ENCODE measurements around the gene RNF167.
A peak's percentile ranks its signal among the peaks of the same experiment; 100 is the strongest.

Gene RNF167

DNA sequence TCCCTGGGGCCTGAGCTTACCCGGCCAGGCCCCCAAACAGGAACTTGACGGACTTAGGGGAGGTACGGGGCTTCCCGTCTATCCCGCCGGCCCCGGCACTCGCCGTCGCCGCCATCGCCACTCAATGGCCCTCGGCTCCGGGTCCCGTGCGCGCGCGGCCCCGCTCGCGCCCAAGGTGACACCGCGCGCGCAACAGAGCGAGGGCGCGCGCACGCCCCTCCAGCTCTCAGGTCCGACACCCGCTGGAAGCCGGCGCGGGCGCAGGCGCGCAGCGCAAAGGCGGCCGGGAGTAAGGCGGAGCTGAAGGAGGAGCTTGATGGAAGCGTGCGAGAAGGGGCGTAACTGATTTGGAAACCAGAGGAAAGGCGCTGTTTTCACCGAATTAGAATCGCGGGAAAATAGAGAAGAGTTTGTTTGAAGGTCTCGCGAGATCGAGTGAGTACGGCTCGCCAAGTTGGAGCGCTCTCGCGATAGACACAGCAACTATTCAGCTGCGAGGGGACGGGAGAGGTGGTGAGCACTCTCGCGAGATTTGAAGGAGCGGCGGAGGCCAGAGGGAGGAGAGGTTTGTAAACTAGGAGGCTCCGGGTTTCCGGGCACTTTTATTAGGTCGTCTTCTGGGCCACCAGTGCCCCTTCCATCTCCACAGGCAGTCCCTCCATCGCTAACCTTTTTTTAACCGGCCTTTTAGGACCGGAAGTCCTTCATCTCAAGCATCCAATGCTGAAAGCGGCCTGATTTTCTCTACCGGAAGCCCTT lies at the start of gene RNF167, which contains the start of gene SLC25A11:
Gene RNF167 (plus strand): TSS at position 473 of the 759 bp plus-strand sequence. CDS start 642 bp downstream, outside the sequence.
Gene SLC25A11 (minus strand): TSS at position 251 of the 759 bp plus-strand sequence. CDS start 136 bp downstream, at position 115.
- DNase-seq, result peak; percentile 93

DNA sequence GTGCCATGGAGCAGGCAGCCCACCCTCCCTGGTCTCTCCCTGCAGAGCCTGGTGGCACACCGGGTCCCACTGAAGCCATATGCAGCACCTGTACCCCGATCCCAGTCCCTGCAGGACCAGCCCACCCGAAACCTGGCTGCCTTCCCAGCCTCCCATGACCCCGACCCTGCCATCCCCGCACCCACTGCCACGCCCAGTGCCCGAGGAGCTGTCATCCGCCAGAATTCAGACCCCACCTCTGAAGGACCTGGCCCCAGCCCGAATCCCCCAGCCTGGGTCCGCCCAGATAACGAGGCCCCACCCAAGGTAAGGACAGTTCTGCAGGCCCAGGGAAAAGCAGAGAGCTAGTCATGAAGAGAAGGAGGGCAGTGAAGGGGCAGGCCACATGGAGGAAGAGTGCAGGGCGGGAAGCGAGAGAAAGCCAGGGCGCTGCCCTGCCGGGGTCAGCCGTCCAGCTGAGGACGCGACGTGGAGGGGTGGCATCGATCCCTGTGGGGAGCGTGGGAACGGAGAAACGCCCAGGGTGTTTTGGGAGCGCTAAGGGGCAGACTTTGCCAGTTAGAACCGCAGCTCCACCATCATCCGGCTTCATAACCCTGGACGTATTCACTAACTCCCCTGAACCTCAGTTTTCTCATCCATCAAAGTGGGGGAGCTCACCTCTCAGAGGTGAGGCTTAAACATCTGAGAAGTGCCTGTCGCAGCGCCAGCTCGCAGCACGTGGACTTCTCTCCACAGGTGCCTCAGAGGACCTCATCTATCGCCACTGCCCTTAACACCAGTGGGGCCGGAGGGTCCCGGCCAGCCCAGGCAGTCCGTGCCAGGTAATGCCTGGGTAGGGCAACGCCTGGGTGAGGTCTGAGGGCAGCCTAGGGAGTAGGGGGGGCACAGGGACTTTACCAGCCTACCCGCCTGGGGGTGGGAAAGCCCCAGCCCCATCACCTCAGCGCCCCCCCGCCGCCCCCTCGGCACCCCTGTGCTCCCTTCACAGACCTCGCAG lies 48.4 kb upstream of the RNF167 start:
- no peak for DNase-seq

DNA sequence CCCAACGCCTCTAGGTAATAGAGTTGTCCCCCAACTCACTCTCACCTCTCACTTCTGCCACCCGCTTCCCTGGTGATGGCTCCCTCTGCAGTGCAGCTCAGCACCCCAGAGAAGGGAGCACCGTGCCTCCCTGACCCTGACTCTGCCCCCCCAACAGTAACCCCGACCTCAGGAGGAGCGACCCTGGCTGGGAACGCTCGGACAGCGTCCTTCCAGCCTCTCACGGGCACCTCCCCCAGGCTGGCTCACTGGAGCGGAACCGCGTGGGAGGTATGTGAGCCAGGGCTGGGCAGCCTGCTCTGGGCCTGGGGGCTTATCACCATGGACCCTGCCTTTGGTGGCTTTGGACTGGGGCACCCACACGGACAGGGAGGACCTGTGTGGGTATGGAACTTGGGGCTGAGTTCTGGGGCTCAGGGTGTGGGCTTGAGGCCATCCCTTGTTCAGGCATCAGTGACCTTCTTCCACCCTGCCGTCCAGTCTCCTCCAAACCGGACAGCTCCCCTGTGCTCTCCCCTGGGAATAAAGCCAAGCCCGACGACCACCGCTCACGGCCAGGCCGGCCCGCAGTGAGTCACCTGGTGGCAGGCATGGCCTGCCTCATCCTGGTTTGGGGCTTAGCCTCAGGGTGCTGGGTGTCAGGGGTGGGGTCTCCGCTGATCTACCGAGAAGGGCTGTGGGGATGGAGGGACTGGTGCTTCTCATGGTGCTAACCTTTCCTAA lies 47.4 kb upstream of the RNF167 start:
- no peak for DNase-seq

DNA sequence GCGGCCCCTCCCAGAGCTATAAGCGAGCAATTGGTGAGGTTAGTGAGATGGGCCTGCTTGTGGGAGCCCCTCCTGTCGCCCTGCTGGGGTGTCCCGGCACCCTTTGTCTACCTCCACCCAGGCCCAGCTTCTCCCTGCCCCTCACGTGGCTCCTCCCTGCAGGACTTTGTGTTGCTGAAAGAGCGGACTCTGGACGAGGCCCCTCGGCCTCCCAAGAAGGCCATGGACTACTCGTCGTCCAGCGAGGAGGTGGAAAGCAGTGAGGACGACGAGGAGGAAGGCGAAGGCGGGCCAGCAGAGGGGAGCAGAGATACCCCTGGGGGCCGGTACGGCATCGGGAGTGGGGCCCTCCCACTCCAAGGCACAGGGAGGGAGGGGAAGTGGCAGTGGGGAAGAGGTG lies 46.8 kb upstream of the RNF167 start:
- no peak for DNase-seq

- DNase-seq, result no peak
Measured at GRCh38 chr17:4893721-4894560, 46.1 kb upstream of the RNF167 start.

- no peak for DNase-seq
Measured at GRCh38 chr17:4895121-4895520, 44.9 kb upstream of the RNF167 start.

GRCh38 chr17:4895657-4896331 lies 44.3 kb upstream of the RNF167 start:
- DNase-seq, result no peak

- DNase-seq, result no peak
Measured at GRCh38 chr17:4896332-4897197, 43.5 kb upstream of the RNF167 start.

DNA sequence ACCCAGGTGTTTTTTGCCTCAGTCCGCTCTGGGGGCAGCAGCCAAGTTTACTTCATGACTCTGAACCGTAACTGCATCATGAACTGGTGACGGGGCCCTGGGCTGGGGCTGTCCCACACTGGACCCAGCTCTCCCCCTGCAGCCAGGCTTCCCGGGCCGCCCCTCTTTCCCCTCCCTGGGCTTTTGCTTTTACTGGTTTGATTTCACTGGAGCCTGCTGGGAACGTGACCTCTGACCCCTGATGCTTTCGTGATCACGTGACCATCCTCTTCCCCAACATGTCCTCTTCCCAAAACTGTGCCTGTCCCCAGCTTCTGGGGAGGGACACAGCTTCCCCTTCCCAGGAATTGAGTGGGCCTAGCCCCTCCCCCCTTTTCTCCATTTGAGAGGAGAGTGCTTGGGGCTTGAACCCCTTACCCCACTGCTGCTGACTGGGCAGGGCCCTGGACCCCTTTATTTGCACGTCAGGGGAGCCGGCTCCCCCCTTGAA lies 42.8 kb upstream of the RNF167 start:
- DNase-seq, result no peak

DNA sequence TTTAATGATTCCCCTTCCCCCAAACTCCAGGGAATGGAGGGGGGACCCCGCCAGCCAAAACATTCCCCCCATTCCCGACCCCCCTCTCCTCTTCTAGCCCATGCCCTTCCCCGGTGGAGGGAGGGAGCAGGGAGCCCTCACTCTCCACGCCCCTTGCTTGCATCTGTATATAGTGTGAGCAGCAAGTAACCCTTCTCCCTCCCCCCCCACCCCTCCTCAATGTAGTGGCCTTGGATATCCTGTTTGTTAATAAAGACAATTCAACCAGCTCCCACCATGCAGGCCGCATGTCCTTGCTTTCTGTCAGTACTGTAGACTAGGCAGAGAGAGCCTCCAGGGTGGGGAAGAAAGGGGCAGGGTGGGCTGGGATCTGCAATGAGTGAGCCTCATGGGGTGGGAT lies 42.3 kb upstream of the RNF167 start:
- DNase-seq, result no peak

DNA sequence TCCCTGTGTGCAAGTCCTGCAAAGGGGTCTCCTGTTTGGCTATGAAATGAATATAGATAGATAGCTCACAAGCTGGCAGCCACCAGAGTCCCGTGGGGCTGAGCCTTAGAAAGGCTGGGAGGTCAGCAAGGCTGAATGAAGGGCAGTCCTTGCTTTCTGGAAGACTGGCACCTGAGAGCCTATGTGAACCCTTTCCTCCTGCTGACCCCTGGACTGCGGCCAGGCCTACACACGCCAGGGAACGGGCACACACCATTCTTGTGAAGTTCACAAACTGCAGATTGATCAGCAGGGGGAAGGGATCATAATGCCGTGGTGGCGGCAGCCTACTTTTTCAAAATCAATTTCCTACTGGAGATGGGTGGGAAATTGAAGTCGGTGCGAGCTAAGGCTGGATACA lies 41.7 kb upstream of the RNF167 start:
- DNase-seq, result no peak

GRCh38 chr17:4898927-4899326 lies 41.1 kb upstream of the RNF167 start:
- DNase-seq, result no peak

GRCh38 chr17:4899341-4900230 lies 40.5 kb upstream of the RNF167 start, which contains the start of gene C17orf107:
C17orf107 (plus strand) TSS chr17:4899536; CDS start chr17:4899763, 227 bp downstream.
- peak; percentile 33 for DNase-seq

DNA sequence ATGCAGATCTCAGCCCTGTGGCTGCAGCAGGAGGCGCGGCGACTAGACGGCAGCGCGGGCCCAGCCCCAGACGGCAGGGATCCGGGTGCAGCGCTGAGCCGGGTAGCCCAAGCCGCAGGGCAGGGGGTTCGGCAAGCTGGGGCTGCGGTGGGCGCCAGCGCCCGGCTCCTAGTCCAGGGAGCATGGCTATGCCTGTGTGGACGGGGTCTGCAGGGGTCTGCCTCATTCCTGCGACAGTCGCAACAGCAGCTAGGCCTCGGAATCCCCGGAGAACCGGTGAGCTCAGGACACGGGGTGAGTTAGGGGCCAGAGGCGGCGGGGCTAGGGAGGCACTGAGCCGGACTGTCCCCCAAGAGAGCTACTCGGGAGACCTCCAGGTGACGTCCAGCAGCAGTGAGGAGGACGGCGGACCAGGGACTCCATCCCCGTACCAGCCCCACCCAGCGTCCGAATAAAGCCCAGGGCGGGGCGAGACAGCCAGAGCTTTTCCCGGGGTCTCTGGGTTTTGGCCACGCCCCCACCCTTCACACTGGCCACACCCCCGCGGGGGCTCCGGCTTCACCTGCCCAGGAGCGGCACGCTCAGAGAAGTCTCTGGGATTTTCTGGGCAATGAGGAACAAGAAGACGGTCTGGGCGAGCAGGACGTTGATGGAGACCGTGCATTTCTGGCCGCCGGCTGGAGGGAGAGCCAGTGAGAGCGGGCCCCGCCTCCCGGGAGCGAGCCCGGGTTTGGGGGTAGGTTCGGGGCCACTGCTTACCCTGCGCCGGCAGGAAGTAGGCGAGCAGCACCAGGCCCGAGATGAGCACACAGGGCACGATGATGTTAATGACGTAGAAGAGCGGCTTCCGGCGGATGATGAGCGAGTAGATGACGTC lies 39.6 kb upstream of the RNF167 start:
- no peak for DNase-seq

DNA sequence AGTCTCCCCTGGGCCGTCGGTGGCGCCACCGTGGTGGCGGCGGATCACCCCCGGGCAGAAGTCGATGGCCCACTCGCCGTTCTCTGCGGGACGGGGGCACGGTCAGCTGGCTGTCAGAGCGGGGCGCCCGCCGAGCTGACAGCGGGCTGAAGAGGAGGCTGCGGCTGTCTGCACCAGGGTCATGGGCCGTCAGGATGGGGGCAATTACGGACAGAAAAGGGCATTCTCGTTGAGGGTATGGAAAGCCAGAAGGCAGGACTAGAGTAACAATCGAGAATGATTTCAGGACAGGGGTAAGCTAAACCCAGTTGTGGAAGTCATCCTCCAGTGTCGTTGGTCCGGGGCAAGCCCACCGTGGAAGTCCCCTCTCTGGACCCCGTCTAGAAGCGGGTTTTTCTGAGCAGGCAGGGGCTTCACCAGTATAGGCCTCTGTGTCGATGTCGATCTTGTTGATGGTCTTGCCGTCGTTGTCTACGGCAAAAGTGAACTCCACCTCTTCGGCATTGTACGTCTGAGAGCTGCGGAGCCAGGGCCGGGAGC lies 38.9 kb upstream of the RNF167 start:
- no peak for DNase-seq

DNA sequence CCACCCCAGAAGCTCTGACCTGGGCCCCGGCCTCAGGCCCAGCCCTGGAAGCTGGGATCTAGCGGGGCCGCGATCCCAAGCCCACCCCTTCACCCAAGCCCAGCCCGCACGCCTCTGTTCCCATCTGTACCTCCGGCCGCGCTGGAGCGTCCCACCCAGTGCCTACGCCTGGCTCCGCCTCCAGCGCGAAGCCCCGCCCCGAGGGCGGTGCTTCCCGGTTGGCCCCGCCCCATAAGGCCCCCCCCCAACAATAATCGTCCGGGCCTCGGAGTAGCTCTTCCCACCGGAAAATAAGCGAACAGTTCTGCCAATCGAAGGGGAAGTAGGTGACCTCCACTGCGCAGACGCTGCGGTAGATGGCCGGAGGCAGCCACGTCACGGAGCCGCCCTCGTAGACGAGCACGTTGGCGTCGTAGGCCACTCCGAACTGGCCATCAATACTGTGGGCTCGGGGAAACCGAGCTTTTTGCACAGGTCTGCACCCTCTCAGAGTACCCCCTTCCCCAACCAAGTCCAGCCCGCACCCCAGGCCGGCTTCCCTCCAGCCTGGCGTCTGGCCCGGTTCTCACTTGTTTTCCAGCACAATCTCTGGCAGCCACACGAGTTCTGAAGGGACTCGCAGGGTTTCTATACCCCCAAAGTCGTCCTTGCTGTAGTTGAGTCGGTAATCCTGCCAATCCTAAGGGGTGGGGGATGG lies 38.3 kb upstream of the RNF167 start:
- no peak for DNase-seq

GRCh38 chr17:4902540-4902939 lies 37.5 kb upstream of the RNF167 start:
- DNase-seq, result no peak
